GM18499 (cell line): ENCODE results near the gene KLK1.
"Not testable (repeated sequence)": the region's sequence is repeated elsewhere in the genome, so short reads cannot be mapped to it uniquely, and the experiment has no call there.

Experiments used
- ATAC-seq: cut with Tn5 transposase; IDR thresholded peaks from one replicate; pipeline ENCODE4 v1.9.1; 2021; ENCODE audit warnings: moderate number of reproducible peaks; ENCODE audit not compliant: insufficient read depth, unreplicated experiment

The KLK1 gene

DNA sequence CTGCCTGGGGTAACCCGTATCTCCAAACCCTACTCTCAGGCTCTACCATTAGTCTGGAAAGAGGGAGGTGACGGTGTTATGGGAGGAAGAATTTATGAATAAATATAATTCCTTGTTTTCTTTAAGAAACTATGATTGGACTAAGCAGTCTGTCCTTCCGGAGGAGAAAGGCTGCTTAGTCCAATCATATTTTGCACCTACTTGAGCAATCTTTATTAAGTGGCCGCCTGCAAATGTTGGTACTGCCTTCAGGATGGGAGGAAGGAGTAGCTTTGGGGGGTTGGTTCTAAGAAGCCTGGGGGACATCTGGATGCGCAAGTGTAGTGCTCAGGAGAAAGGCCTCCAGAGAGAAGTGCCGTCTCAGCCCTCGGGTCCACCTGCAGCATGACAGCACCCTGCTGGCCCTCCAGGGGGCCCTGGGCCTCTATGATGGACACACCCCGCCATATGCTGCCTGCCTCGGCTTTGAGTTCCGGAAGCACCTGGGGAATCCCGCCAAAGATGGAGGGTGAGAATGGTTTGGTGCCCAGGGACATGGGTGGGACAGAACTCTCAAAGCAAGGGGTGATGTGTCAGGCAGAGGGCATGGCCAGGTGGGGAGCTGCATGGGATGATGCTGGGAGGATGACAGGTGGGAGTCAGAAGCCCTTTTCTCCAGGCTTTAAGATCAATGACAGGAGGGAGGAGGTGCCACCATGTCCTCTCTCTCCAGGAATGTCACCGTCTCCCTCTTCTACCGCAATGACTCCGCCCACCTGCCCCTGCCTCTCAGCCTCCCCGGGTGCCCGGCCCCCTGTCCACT is 29.3 kb downstream of the KLK1 start:
- no peak for ATAC-seq

DNA sequence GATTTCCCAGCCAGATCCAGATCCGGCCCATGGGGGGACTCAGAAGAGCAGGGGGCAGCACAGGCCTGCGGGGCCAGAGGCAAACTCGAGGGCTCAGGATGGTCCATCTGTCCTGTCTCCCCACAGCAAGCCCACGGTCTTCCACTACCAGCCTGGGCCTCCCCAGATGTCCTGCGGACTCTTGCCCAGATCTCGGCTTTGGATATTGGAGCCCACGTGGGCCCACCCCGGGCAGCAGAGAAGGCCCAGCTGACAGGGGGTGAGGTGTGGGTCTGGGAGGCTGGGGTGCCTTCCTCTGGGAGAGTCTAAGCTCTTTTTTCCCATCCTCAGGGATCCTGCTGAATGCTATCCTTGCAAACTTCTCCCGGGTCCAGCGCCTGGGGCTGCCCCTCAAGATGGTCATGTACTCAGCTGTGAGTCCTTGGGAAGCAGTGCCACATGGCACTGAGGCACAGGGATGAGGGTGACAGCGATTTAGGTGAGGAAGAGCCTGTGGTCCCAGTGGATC is 30.0 kb downstream of the KLK1 start:
- no peak for ATAC-seq

DNA sequence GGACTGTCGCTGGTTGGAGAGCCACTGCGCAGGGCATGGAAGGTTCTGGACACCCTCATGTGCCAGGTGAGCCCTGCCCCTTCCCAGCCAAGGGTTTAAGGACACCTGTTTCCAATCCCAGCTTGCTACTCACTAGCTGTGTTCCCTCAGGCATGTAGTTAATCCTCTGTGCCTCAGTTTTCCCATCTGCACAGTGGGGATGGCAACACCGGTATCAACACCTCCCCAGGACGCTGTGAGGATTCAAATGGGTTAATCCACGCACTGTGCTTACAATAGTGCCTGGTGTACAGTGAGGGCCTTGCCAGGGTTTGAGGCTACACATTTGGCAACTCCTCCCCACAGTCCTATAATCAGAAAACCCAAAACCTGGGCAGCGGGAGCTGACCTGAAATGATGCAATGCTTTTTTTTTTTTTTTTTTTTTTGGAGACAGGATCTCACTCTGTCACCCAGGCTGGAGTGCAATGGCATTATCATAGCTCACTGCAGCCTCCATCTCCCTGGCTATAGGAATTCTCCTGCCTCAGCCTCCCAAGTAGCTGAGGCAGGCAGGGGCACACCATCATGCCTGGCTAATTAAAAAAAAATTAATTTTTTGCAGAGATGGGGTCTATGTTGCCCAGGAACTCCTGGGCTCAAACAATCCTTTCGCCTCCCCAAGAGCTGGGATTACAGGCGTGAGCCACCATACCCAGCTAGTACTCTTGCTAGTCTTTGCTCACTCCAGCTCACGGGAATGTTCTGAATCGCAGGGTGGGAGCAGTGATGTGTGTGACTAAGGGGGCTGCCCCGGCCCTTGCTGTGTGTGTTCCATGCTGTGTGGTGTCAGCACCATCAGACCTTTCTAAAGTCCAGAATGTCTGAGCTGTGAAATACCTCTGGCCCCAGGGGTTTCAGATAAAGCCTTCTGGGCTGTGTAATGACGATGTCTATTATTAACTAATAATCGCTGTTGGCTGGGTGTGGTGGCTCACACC is 31.0 kb downstream of the KLK1 start:
- no peak for ATAC-seq

DNA sequence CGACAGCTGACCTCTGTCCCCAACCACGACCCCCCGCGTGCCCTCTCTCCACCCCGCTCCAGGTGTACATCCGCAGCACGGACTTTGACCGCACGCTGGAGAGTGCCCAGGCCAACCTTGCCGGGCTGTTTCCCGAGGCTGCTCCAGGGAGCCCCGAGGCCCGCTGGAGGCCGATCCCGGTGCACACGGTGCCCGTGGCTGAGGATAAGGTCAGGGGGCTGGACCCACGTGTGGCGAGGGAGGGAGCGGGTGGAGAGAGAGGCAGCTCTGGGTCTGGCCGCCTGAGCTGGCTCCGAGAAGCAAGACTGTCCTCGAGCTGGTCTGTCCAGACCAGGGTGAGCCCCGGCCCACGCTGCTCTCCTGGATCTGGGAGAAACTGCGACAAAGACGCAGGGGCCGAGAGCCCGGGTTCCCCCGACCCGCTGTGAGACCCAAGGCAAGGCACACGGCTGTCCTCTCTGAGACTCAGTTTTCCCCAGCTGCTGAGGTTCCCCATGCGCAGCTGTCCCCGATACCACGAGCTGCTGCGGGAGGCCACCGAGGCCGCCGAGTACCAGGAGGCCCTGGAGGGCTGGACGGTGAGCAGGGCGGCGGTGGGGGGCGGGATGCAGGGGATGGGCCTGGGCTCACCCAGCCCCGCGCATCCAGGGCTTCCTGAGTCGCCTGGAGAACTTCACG is 31.9 kb downstream of the KLK1 start:
- no peak for ATAC-seq

DNA sequence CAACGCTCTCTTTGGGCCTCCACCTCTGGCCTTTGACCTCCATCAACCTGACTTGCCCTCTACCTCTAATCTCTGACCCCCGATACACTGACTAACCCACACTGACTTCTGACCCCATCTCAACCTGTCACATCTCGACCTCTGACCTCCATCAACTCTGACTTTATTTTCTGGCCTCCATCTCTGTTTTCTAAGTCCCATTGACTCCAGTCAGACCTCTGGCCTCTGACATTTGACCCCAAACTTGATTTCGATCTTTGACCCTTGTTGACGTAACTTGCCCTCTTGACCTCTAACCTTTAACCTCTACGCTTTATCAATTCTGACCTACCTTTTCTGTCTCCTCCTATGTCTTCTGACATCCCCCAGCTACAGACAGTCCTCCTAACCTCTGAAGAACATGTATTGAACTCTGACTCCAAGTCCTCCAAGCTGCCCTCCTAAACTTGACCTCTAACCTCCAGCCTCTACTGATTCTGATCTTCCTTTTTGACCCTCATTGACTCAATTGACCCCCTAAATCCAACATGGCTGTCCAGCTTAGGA is 32.6 kb downstream of the KLK1 start:
- no peak for ATAC-seq

DNA sequence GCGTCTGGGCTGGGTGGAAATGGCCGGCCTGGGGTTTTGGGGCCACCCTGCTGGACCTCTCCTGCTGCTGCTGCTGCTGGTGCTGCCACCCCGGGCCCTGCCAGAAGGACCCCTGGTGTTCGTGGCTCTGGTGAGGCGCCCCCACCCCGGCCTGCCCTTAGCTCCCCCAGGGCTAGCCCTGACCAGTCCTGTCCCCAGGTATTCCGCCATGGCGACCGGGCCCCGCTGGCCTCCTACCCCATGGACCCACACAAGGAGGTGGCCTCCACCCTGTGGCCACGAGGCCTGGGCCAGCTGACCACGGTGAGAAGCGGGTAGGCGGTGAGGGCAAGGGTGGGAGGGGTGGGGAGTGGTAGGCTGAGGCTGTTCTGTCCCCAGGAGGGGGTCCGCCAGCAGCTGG is 33.2 kb downstream of the KLK1 start, which contains the start of gene ACP4:
TSS of gene ACP4 (plus strand) at position 20 of the 400 bp plus-strand sequence. CDS start at position 20, 0 bp downstream.
- ATAC-seq = no peak

DNA sequence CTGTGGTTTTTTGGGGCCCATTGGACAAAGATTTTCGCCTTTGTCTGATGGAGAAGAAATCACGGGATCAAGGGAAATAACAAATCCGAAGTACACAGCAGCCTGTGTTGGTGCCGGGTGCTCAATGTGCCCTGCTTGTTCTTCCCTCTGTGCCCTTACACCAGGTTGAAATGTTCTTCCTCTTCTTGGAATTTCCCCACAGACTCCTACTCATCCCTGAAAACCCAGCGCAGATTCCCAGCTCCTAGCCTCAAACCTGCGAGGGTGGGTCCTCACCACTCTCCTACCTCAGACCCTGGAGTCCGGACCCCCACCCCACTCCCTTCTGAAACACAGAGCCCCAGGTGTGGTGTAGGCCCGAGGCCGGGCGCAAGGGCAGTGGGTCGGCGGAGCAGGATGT is 38.3 kb downstream of the KLK1 start:
- no peak for ATAC-seq

DNA sequence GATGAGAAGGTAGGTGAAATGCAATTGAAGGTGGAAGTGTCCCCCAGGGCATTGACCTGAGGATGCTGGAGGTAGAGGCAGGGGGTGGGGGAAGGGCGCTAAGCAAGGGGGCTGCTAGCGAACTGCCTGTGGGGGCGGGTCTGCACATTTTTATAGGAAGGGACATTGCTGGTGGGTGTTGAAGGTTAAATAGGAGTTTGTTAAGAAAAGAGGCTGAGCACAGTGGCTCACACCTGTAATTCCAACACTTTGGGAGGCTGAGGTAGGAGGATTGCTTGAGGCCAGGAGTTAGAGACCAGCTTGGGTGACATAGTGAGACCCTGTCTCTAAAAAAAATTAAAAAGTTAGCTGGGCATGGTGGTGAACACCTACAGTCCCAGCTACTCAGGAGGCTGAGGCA is 38.9 kb downstream of the KLK1 start:
- no peak for ATAC-seq

DNA sequence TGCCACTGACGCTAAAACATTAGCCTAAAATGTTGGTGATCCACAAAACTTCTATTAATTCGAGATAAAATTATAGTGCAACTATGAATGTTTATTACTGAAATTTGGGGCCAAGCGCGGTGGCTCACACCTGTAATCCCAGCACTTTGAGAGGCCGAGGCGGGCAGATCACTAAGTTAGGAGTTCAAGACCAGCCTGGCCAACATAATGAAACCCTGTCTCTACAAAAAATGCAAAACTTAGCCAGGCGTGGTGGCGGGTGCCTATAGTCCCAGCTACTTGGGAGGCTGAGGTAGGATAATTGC is 39.8 kb downstream of the KLK1 start:
- not testable (repeated sequence) for ATAC-seq

DNA sequence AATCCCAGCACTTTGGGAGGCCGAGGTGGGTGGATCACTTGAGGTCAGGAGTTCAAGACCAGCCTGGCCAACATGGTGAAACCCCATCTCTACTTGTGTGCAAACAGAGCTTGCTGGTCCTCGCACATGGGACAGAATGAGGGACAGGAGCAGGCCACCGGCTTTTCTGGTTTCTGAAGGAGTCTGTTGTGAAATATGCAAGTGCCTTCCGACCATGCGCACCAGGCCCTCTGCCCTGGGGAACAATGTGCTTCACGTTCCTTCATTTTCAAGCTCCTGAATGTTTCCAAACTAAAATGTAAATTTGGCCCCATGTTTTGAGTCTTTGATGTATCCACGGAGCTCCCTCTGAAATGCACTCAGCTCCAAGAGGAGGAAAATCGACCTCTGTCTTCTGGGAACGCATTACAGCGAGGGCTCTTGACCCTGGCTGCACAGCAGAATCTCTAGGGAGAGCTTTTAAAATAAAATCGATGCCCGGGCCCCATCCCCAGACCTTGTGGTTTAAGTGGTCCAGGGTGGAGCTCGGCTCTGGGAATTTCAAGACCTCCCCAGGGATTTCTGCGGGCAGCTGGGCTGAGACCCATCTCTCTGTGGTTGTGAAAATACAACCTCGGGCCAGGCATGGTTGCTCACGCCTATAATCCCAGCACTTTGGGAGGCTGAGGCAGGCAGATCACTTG is 42.7 kb downstream of the KLK1 start:
- no peak for ATAC-seq

DNA sequence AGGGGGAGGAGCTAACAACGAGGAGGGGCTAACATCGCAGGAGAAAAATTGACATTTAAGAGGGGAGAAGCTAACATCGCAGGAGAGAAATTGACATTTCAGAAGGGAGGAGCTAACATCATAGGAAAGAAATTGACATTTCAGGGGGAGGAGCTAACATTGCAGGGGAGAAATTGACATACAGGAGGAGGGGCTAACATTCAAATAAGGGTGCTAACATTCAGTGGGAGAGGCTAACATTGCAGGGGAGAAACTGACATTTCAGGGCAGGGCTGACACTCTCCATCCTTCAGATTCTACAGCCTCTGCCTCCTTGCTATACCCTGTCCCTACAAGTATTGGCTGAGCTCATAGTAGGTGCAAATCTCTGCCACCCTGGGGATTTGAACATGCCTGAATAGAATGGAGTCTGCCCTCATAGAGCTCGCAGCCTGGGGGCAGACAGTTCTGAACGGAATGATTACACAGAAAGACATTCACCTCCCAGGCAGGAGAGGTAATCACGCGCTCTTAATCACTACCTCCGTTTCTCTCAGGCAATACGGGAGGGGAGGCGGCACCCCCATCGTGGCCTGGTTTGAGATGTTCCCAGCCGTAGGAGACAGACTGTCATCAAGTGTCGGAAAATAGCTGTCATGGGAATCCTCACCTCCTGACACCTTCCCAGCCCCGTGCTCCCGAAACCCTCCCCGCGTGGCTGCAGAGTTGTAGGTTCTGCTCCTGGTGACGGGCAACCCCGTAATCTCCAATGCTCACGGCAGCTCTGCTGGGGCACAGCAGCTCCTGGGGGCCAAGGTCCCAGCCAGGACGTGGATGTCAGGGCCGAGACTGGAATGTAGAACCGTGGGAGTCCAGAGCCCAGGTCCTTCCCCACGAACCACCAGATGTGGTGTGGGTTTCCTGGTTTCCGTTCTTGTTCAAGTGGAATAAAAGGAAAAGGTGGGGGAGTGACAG is 43.8 kb downstream of the KLK1 start:
- no peak for ATAC-seq

DNA sequence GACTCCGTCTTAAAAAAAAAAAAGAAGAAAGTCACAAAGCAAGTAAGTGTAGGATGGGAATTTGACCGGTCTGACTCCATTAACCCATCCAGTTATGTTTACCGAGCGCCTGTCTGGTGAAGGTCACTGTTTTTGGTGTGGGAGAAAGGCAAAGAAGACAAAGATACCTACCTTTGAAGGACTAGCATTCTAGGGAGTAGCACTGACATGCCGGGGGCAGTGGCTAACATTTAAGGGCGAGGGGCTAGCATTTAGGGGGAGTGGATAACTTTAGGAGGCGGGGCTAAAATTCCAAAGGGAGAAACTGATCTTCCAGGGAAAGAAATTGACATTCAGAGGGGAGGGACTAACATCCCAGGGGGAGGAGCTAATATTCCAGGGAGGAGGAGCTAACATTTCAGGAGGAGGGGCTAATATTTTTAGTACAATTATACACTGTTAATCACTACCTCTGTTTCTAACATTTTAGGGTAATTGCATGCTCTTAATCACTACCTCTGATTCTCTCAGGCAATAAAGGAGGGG is 44.6 kb downstream of the KLK1 start:
- no peak for ATAC-seq

DNA sequence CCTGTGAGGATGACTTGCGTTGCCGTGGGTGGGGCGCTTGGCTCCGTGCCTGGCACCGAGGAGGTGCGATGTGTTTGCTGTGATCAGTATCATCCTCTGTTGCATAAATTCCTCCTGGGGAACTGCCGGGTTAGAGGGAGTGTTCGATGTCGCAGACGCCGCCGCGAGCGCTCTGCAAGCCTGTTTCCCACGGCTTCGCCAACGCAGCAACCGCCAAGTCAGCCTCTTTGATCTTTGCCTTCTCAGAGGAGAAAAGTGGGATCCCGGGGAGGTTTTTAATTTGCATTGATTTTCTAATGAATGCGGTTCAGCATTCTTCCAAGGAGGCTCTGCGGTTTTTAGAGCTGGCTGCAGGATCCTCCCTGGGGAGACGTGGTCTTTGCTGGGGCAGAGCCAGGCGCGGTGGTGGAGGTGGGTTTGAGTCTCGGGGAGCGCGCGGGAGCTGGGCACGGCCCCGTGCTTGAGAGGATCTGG is 45.7 kb downstream of the KLK1 start:
- no peak for ATAC-seq

DNA sequence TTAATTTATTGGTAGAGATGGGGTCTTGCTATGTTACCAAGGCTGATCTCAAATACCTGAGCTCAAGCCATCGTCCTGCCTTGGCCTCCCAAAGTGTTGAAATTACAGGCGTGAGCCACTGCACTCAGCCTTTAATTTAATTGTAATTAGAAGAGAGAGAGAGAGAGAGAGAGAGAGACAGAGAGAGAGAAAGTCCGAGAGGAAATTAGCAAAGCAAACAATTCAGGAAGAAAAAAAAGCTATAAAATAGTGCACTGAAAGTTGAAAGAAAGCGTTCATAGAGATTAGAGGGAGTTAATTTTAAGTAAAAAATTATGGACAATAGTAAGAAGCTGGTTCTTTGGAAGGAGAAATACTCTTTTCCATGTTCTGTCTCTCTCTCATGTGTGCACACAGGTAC is 46.3 kb downstream of the KLK1 start:
- no peak for ATAC-seq

DNA sequence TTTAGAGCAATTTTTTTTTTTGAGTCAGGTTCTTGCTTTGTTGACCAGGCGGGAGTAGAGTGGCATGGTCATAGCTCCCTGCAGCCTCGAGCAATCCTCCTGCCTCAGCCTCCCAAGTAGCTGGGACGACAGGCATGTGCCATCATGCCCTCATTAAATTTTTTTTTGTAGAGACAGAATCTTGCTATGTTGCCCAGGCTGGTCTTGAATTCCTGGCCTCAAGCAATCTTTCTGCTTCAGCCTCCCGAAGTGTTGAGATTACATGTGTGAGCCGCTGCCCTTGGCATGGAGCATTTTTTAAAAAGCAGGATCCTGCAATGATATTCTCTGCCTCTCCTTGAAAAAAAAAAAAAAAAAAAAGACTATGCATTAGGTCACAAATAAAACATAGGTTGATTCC is 47.5 kb downstream of the KLK1 start:
- ATAC-seq = no peak

DNA sequence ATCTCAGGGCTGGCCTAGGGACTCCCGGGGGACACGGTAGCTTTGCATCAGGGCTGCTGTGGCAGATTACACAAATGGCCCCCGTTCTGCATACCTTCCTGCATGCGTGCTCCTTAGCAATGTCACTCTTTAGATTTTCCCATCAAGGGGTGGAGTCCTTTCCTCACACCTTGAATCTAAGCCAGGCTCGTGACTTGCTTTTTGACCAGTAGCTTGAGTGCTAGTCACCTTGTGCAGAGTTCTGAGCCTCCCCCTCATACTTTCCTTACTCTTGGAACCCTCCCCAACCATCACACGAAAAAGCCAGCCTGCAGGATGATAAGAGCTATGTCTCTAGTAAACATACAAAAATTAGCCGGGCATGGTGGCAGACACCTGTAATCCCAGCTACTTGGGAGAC is 50.1 kb downstream of the KLK1 start:
- ATAC-seq = not testable (repeated sequence)

DNA sequence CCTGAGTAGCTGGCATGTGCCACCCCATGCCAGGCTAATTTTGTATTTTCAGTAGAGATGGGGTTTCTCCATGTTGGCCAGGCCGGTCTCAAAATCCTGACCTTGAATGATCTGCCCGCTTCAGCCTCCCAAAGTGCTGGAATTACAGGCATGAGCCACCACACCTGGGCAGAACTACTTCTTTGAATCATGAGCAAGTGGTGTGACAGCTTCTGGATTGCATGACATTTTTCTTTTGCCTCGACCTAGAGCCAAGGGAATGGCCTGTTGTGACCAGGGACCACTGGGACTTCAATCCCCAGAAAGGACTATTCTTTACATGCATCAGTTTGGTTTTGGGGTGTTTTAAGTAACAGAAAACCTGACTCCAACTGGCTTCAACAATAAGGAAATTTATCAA is 50.7 kb downstream of the KLK1 start:
- ATAC-seq = not testable (repeated sequence)

DNA sequence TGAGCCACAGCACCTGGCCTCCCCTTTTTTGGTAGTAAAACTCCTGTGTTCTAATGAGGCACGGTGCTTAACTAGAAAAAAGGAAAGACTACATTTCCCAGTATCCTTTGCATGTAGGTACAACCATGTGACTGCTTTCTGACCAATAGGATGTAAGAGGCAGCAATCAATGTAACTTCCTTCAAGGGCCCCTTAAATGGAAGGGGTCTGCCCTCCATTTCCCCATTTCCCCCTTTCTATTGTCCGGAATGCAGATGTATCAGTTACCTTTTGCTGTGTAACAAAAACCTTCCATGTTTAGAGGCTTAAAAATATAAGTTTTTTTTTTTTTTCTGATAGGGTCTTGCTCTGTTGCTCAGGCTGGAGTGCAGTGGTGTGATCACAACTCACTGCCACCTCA is 51.1 kb downstream of the KLK1 start:
- no peak for ATAC-seq
